ENCODE results near the gene MGLL.
"Not testable (repeated sequence)": the region's sequence is repeated elsewhere in the genome, so short reads cannot be mapped to it uniquely, and the experiment has no call there.

The MGLL gene

GRCh38 chr3:127711896-127712295, 110.4 kb downstream of the MGLL start:
- Mint-ChIP-seq H3K36me3 (no peaks in the 10 kb centered on the region), H3K9me3 (ENCODE audit: low read depth) (no peaks in the 10 kb centered on the region)

GRCh38 chr3:127711021-127711695, 111.2 kb downstream of the MGLL start:
- H3K4me1 Mint-ChIP-seq (ENCODE audit: low read depth) = no peaks in the 10 kb centered on the region
- H3K27me3 Mint-ChIP-seq = no peaks in the 10 kb centered on the region
- H3K27ac Mint-ChIP-seq = no peak overlapping the region
- no peaks in the 10 kb centered on the region for H3K36me3 Mint-ChIP-seq
- H3K4me3 Mint-ChIP-seq = no peak overlapping the region
- no peaks in the 10 kb centered on the region for H3K9me3 Mint-ChIP-seq (ENCODE audit: low read depth)

More at GRCh38 chr3:127711896-127712295, 110.4 kb downstream of the MGLL start:
- Mint-ChIP-seq H3K27me3 (no peaks in the 10 kb centered on the region), H3K27ac (no peak overlapping the region), H3K4me3 (no peak overlapping the region), H3K4me1 (ENCODE audit: low read depth) (no peaks in the 10 kb centered on the region)

GRCh38 chr3:127710155-127710941, 112.0 kb downstream of the MGLL start:
- no peak overlapping the region for H3K4me3 Mint-ChIP-seq
- H3K36me3 Mint-ChIP-seq = no peaks in the 10 kb centered on the region
- no peak overlapping the region for H3K27ac Mint-ChIP-seq
- no peaks in the 10 kb centered on the region for H3K9me3 Mint-ChIP-seq (ENCODE audit: low read depth)
- H3K27me3 Mint-ChIP-seq = no peaks in the 10 kb centered on the region
- H3K4me1 Mint-ChIP-seq (ENCODE audit: low read depth) = no peaks in the 10 kb centered on the region

DNA sequence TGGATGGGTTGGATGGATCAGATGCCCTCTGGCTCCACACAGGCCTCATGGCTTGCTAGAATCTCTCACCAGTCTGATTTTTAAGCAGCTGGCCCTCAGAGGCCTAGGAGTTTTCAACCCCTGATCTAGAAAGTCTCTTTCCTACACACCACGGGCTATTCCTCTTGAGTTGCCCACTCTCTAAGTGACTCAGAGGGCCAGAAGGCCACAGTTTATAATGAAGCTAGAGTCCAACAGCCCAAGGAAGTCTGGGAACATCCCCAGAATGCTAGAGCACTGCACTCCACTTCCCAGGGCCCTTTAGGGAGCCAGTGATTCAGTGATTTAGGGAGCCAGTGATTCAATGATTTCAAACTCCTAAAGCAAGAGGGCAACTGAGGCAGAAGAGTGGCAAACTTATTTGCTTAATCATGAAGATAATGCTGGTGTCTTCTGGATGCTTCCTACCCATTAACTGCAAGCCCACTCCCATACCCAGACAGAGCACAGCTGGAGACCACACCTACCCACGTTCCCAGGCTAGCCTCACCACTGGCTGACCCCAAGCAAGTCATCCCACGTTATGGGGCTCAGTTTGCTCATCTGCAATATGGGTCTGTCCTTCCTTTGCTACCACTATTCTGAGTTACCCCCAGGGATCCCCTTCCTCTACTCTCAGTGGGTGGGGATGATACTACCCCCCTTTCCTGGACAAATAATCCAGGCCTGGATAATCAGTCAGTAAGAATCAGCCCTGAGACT, 112.8 kb downstream of the MGLL start:
- no peaks in the 10 kb centered on the region for H3K4me1 Mint-ChIP-seq (ENCODE audit: low read depth)
- H3K36me3 Mint-ChIP-seq = no peaks in the 10 kb centered on the region
- H3K9me3 Mint-ChIP-seq (ENCODE audit: low read depth) = no peaks in the 10 kb centered on the region
- no peaks in the 10 kb centered on the region for H3K27me3 Mint-ChIP-seq
- no peak overlapping the region for H3K27ac Mint-ChIP-seq
- no peak overlapping the region for H3K4me3 Mint-ChIP-seq

GRCh38 chr3:127708837-127709236, 113.5 kb downstream of the MGLL start:
- Mint-ChIP-seq H3K27ac (no peak overlapping the region), H3K36me3 (no peaks in the 10 kb centered on the region), H3K9me3 (ENCODE audit: low read depth) (peaks cover 3% of the 10 kb centered on the region), H3K27me3 (no peaks in the 10 kb centered on the region), H3K4me1 (ENCODE audit: low read depth) (no peaks in the 10 kb centered on the region), H3K4me3 (no peak overlapping the region)

DNA sequence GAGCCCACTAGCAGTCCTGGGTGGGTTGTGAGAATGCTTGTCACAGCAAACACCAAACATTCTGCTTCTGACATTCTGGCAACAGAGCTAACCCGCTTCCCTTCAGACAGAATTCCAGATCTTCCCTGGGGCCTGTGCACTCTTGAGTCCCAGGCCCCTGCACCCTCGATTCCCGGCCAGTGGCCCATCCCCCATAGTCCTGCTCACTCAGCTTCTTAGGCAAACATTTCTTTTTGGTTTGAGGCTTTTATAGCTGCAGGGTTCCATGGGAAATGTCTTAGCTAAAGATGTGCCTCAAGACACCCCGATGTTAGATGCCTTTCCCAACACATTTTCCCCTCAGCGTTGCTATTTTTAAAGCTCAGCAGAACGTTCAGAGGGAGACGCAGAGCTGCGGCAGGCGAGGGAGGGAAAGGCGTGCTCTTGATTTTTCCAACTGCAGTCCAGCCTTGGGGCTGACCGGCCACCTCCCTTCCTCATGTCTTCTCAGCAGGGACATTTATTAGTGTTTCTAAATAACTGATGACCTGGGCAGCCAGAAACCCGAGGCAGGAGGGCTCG, 114.4 kb downstream of the MGLL start:
- Mint-ChIP-seq H3K36me3 (no peaks in the 10 kb centered on the region), H3K27me3 (no peaks in the 10 kb centered on the region), H3K9me3 (ENCODE audit: low read depth) (peaks cover 7% of the 10 kb centered on the region), H3K27ac (no peak overlapping the region), H3K4me1 (ENCODE audit: low read depth) (no peaks in the 10 kb centered on the region), H3K4me3 (no peak overlapping the region)

DNA sequence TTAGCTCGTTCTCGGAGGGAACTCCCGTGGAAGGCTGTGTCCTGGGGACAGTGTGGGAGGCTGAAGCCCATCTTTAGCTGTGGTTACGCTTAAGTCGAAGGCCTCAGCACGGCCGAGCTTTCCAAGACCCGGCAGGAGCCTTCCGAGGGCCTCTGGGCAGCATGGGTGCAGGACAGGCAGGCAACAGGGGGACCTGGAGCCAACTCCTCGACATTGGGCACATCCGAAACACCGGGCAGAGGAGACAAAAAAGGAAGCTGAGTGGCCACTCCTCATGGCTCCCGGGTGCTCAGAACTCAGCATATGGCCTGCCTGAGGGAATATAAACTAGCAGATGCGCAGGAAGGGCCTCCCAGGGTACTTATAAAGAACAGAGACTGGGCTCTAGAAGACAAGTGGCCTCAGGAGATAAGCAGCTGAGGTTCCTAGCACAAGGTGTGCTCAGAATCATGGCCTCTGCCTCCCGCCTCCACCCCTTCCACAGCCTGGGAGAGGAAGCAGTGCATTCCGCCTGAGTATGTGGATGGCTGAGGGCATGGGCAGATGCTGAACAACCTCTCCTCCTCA, 115.4 kb downstream of the MGLL start:
- H3K36me3 Mint-ChIP-seq = no peaks in the 10 kb centered on the region
- no peaks in the 10 kb centered on the region for H3K27me3 Mint-ChIP-seq
- H3K4me1 Mint-ChIP-seq (ENCODE audit: low read depth) = no peaks in the 10 kb centered on the region
- H3K4me3 Mint-ChIP-seq = no peak overlapping the region
- peaks cover 7% of the 10 kb centered on the region for H3K9me3 Mint-ChIP-seq (ENCODE audit: low read depth)
- no peak overlapping the region for H3K27ac Mint-ChIP-seq

- no peaks in the 10 kb centered on the region for H3K36me3 Mint-ChIP-seq
- peaks cover 7% of the 10 kb centered on the region for H3K9me3 Mint-ChIP-seq (ENCODE audit: low read depth)
- H3K4me3 Mint-ChIP-seq = no peak overlapping the region
- no peaks in the 10 kb centered on the region for H3K4me1 Mint-ChIP-seq (ENCODE audit: low read depth)
- H3K27ac Mint-ChIP-seq = no peak overlapping the region
- H3K27me3 Mint-ChIP-seq = no peaks in the 10 kb centered on the region
Measured at GRCh38 chr3:127706312-127706711, 116.0 kb downstream of the MGLL start.

DNA sequence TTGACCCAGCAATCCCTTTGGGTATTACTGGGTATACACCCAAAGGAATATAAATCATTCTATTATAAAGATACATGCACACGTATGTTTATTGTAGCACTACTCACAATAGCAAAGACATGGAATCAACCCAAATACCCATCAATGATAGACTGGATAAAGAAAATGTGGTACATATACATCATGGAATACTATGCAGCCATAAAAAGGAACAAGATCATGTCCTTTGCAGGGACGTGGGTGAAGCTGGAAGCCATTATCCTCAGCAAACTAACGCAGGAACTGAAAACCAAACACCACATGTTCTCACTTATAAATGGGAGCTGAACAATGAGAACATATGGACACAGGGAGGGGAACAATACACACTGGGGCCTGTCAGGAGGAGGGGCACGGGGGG, 117.5 kb downstream of the MGLL start:
- H3K4me1 Mint-ChIP-seq (ENCODE audit: low read depth); H3K4me3 Mint-ChIP-seq; H3K36me3 Mint-ChIP-seq; H3K27ac Mint-ChIP-seq; H3K9me3 Mint-ChIP-seq (ENCODE audit: low read depth); H3K27me3 Mint-ChIP-seq: not testable (repeated sequence)

GRCh38 chr3:127702151-127702578, 120.2 kb downstream of the MGLL start:
- H3K27me3 Mint-ChIP-seq = no peaks in the 10 kb centered on the region
- no peak overlapping the region for H3K27ac Mint-ChIP-seq
- no peak overlapping the region for H3K4me3 Mint-ChIP-seq
- H3K4me1 Mint-ChIP-seq (ENCODE audit: low read depth) = peaks cover 2% of the 10 kb centered on the region
- H3K36me3 Mint-ChIP-seq = no peaks in the 10 kb centered on the region
- H3K9me3 Mint-ChIP-seq (ENCODE audit: low read depth) = peaks cover 7% of the 10 kb centered on the region

GRCh38 chr3:127701280-127701911, 120.9 kb downstream of the MGLL start:
- Mint-ChIP-seq H3K27ac (no peak overlapping the region), H3K4me3 (no peak overlapping the region), H3K27me3 (no peaks in the 10 kb centered on the region), H3K9me3 (ENCODE audit: low read depth) (peaks cover 7% of the 10 kb centered on the region), H3K36me3 (no peaks in the 10 kb centered on the region), H3K4me1 (ENCODE audit: low read depth) (peaks cover 2% of the 10 kb centered on the region)

DNA sequence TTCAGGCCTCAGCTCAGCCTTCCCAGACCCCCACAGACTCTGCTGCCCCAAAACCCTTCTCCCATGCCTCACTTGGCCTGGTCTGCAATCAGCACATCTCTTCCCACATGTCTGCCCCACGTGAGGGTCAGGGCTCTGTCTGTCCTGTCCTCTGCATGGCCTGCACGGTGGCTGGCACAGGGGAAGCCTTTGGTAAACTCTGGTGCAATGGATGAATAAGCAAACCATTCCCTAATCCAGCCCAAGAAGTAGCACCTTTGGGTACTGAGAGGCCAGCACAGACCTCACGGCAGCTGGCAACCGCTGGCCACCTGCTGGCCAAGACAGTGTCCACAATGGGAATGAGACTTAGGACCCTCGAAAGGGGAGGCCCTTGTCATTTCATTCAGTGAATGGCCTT, 121.9 kb downstream of the MGLL start:
- no peaks in the 10 kb centered on the region for H3K36me3 Mint-ChIP-seq
- no peak overlapping the region for H3K4me3 Mint-ChIP-seq
- H3K9me3 Mint-ChIP-seq (ENCODE audit: low read depth) = peaks cover 7% of the 10 kb centered on the region
- H3K27me3 Mint-ChIP-seq = no peaks in the 10 kb centered on the region
- H3K4me1 Mint-ChIP-seq (ENCODE audit: low read depth) = peaks cover 2% of the 10 kb centered on the region
- no peak overlapping the region for H3K27ac Mint-ChIP-seq

- H3K4me1 Mint-ChIP-seq (ENCODE audit: low read depth) = peaks cover 2% of the 10 kb centered on the region
- H3K9me3 Mint-ChIP-seq (ENCODE audit: low read depth) = peaks cover 7% of the 10 kb centered on the region
- H3K27ac Mint-ChIP-seq = no peak overlapping the region
- H3K27me3 Mint-ChIP-seq = no peaks in the 10 kb centered on the region
- no peaks in the 10 kb centered on the region for H3K36me3 Mint-ChIP-seq
- H3K4me3 Mint-ChIP-seq = no peak overlapping the region
Measured at GRCh38 chr3:127699416-127700300, 122.7 kb downstream of the MGLL start.

All from activated naive CD8-positive, alpha-beta T cell (primary cell).